ENCODE measurements around the gene SOX5.
"Not testable (repeated sequence)": the region's sequence is repeated elsewhere in the genome, so short reads cannot be mapped to it uniquely, and the experiment has no call there.

SOX5 gene

GRCh38 chr12:23503544-23503943, 445.9 kb downstream of the SOX5 start:
- no peak for DNase-seq (ENCODE audit: low read depth in 4 of 4, low spot score in 1 of 4)

- DNase-seq (ENCODE audit: low read depth in 4 of 4, low spot score in 1 of 4): no peak
These were observed 447.2 kb downstream of the SOX5 start for GRCh38 chr12:23502259-23502658.

GRCh38 chr12:23495472-23495871, 454.0 kb downstream of the SOX5 start:
- DNase-seq (ENCODE audit: low read depth in 4 of 4, low spot score in 1 of 4): no peak

DNA sequence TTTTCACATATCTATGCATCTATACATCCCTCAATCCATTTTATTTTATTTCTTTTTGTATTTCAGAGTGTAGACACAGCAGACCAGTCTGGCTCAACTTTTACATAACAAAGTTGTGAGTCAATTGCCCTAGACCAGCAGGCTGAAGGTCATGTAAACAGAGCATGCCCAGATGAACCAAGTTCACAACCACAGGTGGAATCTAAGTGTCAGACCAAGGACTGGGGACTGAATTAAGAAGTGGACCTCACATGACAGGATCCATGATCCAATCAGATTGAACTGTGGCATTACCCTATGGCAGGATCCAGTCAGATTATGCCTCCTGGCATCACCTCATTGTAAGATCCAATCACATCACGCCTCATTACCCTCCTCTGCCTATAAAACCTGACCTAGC, 455.8 kb downstream of the SOX5 start:
- DNase-seq (ENCODE audit: low read depth in 4 of 4, low spot score in 1 of 4): no peak

DNA sequence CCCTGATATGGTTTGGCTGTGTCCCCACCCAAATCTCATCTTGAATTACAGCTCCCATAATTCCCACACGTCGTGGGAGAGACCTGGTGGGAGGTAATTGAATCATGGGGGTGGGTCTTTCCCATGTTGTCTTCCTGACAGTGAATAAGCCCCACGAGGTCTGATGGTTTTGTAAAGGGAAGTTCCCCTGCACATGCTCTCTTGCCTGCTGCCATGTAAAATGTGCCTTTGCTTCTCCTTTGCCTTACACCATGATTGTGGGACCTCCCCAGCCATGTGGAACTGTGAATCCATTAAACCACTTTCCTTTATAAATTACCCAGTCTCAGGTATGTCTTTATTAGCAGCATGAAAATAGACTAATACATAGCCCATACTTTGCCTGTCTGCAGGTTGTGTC, 458.4 kb downstream of the SOX5 start:
- not testable (repeated sequence) for DNase-seq (ENCODE audit: low read depth in 4 of 4, low spot score in 1 of 4)

- DNase-seq (ENCODE audit: low read depth in 4 of 4, low spot score in 1 of 4): no peak
These were observed 461.3 kb downstream of the SOX5 start for GRCh38 chr12:23488130-23488529.

DNA sequence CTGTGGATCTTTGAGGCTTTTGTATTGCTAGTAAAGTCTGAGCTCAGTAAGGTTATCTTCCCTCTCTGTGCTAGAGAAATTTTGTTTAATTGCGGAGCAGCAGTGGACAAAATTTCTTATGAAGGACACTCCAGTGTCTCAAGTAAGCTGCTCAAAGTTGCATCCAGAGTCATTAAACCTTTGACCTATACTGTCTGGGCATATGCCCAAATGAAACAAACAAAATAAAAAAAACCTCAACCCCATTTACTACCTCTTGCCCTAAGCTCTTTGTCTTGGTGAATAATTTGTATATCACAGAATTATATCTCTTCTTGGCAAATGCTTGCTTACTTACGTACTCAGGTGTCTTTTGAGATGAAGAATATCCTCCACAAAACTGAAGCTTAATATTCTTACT, 465.2 kb downstream of the SOX5 start:
- DNase-seq (ENCODE audit: low read depth in 4 of 4, low spot score in 1 of 4): no peak

- DNase-seq (ENCODE audit: low read depth in 4 of 4, low spot score in 1 of 4): no peak
These were observed 466.9 kb downstream of the SOX5 start for GRCh38 chr12:23482571-23482970.
